HG02763 (cell line): ENCODE results near the gene LSM7.
"Not testable (repeated sequence)": the region's sequence is repeated elsewhere in the genome, so short reads cannot be mapped to it uniquely, and the experiment has no call there.

ENCODE experiments used
- ATAC-seq: cut with Tn5 transposase; IDR thresholded peaks from one replicate; pipeline ENCODE4 v1.9.1; 2021; ENCODE audit warnings: mild to moderate bottlenecking, moderate library complexity; ENCODE audit not compliant: unreplicated experiment

LSM7 gene

GRCh38 chr19:2281265-2282061, 46.9 kb downstream of the LSM7 start:
- ATAC-seq: not testable (repeated sequence)

GRCh38 chr19:2280633-2281264, 47.6 kb downstream of the LSM7 start:
- ATAC-seq: no peak

GRCh38 chr19:2278459-2279158, 49.8 kb downstream of the LSM7 start:
- ATAC-seq: no peak

GRCh38 chr19:2277138-2277537, 51.2 kb downstream of the LSM7 start:
- ATAC-seq: no peak

- ATAC-seq: no peak
Observed at GRCh38 chr19:2276429-2276986, 51.9 kb downstream of the LSM7 start.

GRCh38 chr19:2275588-2276428, 52.6 kb downstream of the LSM7 start:
- no peak for ATAC-seq

- ATAC-seq: no peak
Observed at GRCh38 chr19:2274931-2275535, 53.4 kb downstream of the LSM7 start.

- ATAC-seq: no peak
Observed at GRCh38 chr19:2274185-2274711, 54.1 kb downstream of the LSM7 start.

- no peak for ATAC-seq
Observed at GRCh38 chr19:2273356-2274184, 54.8 kb downstream of the LSM7 start.
